Limb (tissue), 2 donors: Measurements from ENCODE around the gene PPL.

Experiments
- DNase-seq, 2 donors: peaks; one replicate each; pipeline ENCODE4 v3.0.0-alpha.2; 2016; ENCODE audit errors: extremely low spot score in 2 of 2

Gene PPL

GRCh38 chr16:4864728-4865127, 72.2 kb downstream of the PPL start:
- no peak for DNase-seq

DNA sequence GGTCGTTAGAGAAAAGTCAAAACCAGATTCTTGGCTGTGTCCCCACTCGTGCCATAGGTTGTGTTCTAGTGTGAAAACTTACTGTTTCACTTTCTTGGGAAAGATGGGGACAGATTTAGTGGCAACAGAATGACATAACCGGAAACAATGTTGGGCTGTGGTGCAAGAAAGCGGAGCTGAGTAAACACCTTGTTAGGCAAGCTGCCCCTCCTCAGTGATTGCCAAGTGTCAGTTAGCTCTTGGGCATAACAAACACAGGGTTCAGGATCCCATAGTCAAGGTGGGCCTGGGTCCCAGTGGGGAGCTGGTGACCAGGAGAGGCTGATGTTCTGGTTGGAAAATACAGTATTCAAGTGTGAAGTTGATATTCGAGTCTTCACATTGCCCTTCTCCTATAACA, 74.3 kb downstream of the PPL start:
- no peak for DNase-seq

GRCh38 chr16:4860727-4861342, 76.1 kb downstream of the PPL start:
- DNase-seq: no peak

DNA sequence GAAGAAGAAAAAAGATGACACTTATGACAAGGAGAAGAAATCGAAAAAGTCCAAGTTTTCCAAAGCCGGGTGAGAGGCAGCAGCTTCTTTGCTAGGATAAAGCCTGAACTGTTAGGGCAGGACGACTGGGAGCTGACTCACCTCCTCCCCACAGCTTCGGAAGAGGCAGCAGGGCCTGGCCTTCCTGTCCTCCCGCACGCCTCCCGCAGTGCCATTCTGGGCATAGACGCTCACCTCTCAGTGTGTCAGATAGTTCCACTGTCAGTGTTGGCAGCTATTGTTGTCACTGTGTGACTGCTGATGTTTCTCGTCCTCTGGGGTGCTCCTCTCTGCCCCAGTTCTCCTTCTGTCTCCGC, 77.1 kb downstream of the PPL start:
- no peak for DNase-seq

DNA sequence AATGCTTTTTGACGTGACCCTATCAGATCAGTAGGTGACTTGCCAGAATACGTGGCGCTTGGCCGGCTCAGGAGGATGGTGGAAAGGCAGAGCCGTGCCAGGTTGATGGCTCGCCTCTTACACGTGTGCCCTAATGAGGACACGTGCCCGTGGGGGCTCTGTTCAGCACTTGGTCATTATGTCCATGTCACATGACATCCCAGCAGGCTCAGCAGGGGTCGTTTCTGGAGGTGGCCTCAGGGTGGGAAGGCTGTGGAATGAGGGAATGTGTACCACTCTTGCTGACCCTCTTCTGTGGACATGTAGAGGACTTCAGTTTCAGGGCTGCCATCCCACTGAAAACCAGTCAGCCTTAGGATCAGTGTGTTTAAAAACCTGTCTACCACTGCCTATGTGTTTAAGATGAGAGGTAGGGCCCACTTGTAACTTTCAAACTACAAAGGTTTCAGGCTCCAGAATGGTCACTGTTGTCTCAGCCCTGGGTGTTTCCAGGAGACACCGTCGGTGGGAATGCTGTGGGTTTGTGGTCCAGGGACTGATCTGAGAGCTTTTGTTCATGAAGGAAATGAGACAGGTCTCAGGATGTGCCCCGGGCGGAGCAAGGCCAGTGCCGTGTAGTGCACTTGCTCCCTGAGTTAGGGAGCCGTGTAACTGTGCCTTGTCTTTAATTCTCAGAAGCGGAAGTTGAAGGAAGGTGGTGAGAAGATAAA, 77.6 kb downstream of the PPL start:
- DNase-seq: no peak

DNA sequence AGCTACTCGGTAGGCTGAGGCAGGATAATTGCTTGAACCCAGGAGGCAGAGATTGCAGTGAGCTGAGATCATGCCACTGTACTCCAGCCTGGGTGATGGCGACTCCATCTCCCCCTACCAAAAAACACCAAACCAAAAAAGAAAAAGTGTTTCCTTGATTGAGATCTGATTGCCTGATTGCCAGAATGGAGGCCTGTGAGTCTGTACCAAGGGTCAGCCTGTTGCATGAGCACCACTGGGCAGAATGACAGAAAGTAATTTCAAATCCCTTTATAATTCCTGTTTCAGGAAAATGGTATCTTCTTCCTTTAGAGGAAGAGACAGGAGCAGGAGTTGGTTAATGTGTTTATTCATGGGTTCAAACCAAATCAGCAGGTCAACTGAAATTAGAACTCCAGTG, 81.1 kb downstream of the PPL start:
- no peak for DNase-seq

DNA sequence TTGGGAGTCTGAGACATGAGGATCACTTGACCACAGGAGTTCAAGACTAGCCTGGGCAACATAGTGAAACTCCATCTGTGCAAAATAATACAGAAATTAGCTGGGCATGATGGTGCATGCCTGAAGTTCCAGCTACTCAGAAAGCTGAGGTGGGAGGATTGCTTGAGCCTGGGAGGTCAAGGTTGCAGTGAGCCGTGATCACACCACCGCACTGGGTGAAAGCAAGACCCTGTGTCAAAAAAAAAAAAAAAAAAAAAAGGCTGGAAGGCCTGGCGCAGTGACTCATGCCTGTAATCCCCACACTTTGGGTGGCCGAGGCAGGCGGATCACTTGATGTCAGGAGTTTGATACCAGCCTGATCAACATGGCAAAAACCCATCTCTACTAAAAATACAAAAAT, 81.6 kb downstream of the PPL start:
- DNase-seq: no peak

DNA sequence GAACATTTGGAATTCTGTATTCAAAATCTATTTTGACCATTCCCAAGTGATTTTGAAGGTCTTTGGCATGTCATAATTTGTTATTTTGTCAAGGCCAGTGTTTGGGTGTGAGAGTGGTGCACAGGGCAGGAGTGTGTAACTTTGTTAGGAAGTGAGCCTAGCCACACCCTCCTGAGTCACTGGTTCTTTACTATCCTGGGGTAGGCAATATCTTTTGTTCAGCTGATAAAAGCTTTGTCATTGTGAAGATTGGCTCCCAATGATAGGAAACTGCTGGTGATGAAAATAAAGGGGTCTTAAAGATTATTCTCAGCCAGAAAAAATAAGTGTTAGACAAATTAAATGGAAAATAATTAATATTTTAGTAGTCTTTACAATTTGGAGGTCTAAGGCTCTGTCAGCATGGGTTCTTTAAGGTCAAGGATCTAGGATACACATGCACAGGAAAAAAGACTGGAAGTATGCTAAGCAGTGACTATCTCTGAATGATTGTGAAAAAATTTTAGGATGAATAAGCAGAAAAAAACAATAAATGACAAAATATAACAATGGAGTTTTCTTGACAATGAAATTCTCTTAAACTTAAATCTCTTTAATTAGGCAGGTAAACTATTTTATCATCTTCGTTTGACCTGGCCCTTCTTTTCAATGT, 84.6 kb downstream of the PPL start:
- DNase-seq: no peak

- no peak for DNase-seq
Measured at GRCh38 chr16:4850211-4850610, 86.7 kb downstream of the PPL start.

GRCh38 chr16:4847774-4848587, 89.0 kb downstream of the PPL start:
- peak in 1 of 2 donors; percentile 39 for DNase-seq

DNA sequence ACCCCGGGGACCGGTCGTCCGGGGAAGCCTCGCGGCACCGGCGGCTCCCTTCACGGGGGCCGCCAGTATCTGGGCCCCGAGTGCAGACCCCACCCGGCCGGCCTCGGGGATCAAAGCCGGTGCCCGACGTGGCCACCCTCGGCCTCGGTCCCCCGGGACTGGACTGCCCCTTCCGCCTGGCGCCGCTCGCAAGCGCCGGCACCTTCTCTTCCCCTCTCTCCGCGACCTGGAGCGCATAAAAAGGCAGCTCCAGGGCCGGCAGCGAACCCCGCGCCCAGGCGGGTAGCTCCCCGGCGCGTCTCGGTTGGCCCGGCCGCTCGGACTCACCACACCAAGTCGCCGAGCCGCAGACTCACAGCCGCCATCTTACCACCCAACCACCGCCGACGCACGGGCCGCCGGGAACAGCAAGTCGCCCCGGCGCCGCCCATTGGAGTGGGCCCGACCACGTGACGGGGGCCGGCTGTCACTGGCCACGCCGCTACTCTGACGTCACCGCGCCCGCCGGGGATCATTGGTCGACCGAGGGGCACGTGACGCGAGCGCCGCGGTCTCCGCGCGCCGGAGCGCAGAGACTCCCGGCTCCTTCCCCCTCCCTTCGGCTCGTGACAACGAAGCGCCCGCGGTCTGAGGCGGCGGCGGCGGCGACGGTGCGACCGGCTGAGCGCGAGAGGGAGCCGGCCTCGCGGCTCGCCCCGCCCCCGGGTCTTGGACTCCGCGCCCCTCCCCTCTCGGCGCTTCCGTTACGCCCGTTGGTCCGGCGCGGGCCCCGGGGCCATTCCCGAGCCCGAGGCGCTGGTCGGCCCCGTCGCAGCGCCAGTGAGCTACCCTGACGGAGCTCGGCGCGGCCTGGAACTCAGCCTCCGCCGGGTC, 89.8 kb downstream of the PPL start, which contains the start of the genes GLYR1 and UBN1:
Gene GLYR1, minus strand, starts transcription at position 388 of the 873 bp plus-strand sequence. Its CDS starts 23 bp downstream, at position 365.
Gene UBN1, plus strand, starts transcription at position 581 of the 873 bp plus-strand sequence. CDS start 5,437 bp downstream, outside the sequence.
- DNase-seq: peak; percentile 98 to 100

DNA sequence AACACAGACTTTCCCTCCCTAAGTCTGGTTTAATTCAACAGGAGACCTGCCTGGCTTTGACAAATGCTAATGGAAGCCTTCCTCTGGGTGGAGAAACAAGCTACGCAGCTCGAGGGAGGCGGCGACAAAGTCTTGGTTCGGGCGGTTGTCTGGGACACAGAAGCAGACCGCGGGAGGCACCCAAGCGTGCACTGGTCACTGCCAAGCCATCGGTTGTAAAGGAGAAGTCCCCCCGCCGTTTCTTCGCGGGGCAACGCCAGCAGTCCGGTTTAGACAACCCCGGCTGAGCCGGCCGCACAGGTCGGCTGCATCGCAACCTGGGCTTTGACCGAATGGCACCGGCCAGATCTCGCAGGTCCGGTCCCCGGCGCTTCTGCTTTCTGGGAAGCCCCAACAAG, 90.4 kb downstream of the PPL start:
- peak in 1 of 2 donors; percentile 7 for DNase-seq

GRCh38 chr16:4840984-4841383, 96.0 kb downstream of the PPL start:
- no peak for DNase-seq

GRCh38 chr16:4839942-4840341, 97.0 kb downstream of the PPL start:
- DNase-seq: no peak

GRCh38 chr16:4837733-4838501, 99.0 kb downstream of the PPL start:
- no peak for DNase-seq

- no peak for DNase-seq
Measured at GRCh38 chr16:4836727-4837126, 100.2 kb downstream of the PPL start.

DNA sequence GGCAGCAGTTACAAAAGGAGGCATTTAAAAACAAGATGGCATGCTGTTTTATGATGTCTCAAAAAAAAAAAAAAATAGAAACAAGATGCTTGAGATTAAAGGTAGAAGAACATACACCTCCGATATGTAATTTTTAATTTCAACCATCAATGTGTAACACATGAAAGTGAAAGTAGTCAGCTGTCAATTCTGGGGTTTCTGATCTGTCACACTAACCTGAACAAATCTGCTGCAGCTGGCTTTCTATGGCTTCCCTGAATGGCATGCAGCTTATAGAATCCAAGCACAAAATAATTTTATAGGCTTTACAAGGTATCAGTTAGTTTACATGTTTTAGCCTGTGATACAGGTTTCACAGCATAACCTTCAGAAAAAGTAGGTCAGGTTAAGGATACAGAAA, 103.4 kb downstream of the PPL start:
- DNase-seq: no peak

GRCh38 chr16:4832698-4833343, 104.1 kb downstream of the PPL start:
- DNase-seq: no peak
